NCI-H1417 treated with DMSO at 0.1 percent for 48 hours (cell line): ENCODE data around the gene PLD6.
"Not testable (repeated sequence)": the region's sequence is repeated elsewhere in the genome, so short reads cannot be mapped to it uniquely, and the experiment has no call there.

ENCODE experiments used
- DNase-seq: peaks from one replicate; lab custom pipeline; 2025; lab: John Stamatoyannopoulos, UW

PLD6 gene

DNA sequence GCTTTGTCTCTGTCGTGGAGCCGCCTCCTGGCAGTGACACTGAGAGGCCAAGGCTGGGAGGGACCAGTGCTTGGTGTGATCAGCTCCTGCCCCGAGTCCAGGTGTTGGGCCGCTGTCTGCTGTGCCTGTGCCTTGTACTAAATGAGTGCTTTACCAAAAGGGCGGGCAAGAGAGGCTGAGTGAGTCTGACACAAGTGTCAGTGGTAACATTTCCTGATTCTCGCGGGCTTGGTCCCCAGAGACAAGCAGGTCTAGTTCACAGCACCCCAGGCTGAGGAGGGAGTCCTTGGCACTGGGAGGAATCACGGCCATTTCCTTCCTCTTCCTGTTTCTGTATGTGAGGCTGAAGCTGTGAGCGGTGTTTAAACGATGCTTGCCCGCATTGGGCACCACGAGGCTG is 30.2 kb downstream of the PLD6 start:
- DNase-seq = no peak

DNA sequence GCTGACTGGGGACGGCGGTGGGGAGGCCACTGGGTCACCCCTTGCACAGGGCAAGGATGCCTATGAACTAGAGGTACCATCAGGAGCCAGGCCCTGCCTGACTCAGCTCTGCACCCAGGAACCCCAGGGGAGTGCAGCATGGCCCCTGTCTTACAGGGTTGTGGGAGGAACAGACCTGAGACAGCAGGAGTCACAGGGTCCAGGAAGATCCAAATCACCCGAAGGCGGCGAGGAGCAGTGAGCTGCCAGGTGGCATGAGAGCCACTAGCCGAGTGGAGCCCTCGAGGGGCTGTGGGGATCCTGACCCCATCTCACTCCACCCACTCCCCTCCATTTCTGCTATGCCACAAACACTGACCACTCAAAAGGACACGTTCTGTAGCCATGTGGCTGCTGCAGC is 30.8 kb downstream of the PLD6 start:
- no peak for DNase-seq

DNA sequence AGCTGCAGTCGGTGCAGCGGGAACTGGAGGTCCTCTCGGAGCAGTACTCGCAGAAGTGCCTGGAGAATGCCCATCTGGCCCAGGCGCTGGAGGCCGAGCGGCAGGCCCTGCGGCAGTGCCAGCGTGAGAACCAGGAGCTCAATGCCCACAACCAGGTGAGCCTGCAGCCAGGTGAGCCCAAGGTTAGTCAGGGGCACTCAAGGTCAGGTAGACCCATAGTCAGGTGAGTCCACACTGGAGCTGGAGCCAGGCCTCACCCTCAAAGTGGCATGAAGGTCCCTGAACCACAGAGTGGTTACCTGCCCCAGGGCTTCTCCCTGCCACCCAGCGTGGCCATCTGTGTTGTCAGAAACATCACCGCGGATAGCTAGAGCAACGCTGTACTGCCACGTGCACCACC is 32.2 kb downstream of the PLD6 start:
- DNase-seq = no peak

DNA sequence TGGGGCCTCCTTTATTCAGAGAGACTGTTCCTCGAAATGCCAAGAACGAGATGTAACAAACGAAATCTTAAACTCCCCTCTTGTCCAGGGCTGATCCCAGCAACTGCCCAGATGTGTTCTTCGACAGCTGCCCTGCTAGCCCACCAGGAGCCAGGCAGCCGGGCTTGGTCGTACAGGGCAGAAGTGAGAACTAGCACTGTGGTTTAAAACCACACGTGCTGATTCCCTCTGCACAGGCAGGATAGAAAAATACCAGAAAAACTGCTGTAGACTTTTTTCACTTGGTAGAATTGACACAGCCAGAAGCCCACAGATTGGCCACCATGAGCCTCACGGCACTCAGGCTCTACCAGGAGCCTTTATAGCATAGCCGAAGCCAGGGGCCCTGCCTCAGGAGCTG is 33.1 kb downstream of the PLD6 start:
- no peak for DNase-seq

DNA sequence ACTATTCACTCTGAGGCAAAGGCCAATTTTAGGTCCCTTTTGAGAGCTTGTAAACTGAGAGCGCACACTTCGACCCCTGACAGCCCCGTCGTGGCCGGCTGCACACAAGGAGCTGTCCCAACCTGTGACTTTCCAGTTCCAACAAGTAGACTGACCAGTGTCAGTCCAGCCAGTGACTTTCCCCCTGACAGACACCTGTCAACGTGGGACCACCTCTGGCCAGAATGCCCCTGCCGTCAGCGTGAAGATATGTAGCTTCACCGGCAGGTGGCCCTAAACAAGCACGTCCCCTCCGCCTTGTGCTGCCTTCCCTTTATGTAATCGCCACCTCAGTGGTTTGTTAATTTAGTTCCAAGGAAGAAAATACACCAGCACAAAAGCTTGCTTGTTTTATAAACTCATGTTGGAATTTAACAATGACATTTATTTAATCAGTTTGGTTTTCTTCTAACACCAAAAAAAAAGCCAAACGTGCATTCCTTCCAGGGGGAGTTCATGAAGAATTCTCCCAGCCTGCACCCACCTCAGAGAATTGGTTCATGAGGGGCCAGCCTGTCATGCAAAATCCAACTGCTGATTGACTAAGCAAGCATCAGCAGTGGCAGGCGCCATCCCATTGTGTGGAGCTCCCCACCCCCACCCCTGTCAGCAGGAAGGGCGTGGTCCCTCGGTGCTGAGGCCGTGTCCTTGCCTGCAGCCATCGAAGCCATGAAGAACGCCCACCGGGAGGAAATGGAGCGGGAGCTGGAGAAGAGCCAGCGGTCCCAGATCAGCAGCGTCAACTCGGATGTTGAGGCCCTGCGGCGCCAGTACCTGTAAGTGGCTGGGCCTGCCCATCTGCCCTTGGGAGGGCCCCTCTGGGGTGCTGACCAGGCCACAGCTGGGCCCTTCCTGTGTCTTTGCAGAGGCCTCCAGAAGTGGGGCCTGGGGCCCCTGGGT is 33.9 kb downstream of the PLD6 start:
- DNase-seq = no peak

DNA sequence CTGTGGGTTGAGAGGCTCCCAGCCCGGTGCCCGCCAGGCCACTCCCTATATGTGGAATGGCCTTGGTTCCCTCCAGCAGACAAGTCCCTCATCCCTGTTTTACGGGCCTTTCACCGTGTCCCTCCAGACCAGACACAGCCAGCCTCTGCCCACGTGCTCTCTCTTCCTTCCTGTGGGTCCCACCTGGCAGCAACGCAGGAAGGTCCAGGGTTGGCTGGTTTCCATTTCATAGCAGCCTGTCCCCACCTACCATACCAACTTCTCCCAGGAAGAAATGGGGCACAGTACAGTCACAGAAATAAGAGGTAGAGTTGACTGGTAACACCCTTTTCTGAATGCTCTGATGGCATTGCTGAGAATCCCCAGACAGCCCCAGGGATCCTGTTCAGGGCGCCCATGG is 34.9 kb downstream of the PLD6 start:
- no peak for DNase-seq

DNA sequence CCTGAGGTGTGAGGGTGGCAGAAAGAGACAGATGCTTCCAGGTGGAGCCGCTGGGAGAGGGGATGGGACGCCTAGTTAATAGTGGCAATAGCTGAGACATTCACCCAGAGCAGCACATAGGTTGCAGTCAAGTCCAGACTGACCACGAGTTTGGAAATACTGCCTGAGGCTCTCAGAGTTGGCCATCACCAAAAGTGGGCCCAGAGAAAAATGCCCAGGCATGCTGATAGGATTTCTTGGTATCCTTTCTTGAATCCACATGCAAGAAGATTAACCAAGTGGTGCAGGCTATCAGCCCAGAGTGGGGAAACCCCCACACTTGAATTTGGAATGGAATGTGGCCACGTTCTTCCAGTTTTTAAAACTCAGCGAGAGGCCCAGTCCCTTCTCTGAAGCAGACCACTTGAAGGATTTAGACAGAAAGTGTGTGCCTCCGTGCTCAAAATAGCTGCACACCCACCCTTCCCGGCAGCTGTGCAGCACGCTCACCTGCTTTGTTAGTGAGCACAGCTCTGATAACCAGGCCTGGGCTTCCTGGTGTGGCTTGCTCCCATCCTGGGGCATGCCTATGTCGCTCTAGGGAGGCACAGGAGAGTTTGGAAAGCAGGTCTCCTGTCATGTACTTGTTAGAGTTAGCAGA is 35.7 kb downstream of the PLD6 start:
- no peak for DNase-seq

DNA sequence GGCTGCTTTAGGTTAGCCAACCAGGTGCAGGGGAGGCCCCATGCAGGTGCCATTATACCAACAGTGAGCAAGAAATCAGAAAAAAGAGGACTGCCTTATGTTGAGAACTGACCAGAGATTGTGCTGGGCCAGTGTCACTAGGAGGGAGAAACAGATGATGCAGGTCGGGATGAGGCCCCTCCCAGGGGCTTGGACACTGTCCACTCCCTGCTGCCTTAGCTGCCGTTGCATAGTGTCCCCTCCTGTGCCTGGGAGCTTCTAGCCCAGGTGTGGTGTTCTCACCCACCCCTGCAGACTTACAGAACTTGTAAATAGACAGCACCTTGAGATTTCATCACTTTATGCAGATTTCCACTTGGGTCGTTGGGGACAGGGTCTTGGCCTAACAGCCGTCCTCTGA is 36.7 kb downstream of the PLD6 start:
- no peak for DNase-seq

DNA sequence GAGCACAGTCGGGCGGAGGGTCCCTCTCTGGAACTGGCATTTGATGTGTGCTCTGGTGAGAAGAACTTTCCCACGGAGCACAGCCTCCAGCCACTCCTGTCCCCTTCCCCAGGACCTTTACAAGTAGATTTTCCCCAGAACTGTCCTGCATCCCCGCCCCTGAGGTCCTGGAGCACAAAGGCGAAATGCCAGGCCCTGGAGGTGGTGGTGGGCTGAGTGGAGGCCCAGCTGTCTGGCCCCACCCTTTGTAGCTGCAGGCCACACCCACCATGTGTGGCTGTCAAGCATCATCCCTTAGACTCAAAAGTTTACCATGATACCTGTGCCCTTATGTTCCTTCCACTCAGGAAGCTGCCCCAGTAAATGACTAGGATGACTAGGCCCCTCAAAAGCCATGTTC is 37.7 kb downstream of the PLD6 start:
- DNase-seq = no peak

DNA sequence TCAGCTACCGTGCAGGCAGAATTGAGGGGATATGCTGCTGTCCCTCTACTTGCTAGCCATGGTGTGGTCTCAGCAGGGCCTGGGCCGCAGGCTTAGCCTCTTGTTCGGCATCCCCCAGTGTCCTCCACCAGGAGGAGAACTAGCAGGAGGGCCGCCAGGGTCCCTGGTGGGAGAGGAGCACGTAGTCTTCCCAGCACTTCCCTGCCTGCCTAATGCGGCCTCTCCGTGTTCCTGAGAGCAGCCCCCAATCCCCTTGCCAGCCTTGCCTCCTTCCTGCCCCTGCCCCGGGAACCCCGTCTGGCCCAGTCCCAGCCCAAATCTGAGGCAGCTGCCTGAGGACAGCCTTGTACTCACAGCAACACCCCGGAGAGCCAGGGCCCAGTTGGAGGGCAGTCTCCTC is 38.1 kb downstream of the PLD6 start:
- no peak for DNase-seq

DNA sequence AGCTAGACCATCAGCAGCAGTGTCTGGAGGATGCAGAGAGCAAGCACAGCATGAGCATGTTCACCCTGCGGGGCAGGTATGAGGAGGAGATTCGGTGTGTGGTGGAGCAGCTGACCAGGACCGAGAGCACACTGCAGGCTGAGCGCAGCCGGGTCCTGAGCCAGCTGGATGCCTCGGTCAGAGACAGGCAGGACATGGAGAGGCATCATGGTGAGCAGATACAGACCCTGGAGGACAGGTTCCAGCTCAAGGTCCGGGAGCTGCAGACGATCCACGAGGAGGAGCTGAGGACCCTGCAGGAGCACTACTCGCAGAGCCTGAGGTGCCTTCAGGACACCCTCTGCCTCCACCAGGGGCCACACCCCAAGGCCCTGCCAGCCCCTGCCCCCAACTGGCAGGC is 38.8 kb downstream of the PLD6 start:
- no peak for DNase-seq

DNA sequence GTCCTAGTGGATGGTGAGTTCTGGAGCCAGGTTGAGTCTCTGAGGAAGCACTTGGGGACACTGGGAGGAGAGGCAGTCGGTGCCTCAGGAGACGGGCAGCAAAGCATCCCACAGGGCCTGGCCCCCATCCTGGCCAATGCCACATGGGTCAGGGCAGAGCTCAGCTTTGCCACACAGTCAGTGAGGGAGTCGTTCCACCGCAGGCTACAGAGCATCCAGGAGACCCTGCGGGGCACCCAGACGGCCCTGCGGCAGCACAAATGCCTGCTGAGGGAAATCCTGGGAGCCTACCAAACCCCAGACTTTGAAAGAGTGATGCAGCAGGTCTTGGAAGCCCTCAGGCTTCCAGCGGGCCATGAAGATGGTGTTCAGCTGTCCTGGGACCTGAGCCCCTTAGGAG is 39.7 kb downstream of the PLD6 start:
- no peak for DNase-seq

DNA sequence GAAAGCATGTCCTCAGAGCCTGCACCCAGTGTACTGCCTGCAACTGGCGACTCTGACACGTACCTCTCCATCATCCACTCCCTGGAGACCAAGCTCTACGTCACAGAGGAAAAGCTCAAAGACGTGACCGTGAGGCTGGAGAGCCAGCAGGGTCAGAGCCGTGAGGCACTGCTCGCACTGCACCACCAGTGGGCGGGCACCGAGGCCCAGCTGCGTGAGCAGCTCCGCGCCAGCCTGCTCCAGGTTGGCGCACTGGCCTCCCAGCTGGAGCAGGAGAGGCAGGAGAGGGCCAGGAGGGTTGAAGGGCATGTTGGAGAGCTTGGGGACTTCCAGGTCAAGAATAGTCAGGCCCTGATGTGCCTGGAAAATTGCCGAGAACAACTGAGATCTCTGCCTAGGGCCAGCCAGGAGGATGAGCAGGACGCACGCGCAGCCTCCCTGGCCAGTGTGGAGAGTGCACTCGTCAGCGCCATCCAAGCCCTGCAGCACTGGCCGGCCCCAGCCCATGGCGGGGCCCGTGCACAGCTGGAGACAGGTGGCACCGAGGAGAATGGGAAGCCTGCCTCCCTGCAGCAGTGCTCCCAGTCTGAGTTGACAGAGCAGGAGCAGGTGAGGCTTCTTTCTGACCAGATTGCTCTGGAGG is 40.3 kb downstream of the PLD6 start:
- DNase-seq = no peak

DNA sequence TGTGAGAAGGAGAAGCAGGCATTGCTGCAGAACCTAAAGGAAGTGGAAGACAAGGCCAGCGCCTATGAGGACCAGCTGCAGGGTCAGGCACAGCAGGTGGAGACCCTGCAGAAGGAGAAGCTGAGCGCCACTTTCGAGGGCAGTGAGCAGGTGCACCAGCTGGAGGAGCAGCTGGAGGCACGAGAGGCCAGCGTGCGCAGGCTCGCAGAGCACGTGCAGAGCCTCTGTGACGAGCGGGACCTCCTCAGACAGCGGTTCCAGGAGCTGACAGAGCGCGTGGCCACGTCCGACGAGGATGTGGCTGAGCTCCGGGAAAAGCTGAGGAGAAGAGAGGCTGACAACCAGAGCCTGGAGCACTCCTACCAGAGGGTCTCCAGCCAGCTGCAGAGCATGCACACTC is 41.5 kb downstream of the PLD6 start:
- DNase-seq = no peak

DNA sequence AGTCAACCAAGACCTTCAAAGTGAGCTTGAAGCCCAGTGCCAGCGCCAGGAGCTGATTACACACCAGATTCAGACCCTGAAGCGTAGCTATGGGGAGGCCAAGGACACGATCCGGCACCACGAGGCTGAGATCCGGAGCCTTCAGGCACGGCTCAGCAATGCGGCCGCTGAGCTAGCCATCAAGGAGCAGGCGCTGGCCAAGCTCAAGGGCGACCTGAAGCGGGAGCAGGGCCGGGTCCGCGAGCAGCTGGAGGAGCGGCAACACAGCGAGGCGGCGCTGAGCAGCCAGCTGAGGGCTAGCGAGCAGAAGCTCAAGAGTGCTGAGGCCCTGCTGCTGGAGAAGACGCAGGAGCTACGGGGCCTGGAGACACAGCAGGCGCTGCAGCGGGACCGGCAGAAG is 42.0 kb downstream of the PLD6 start:
- no peak for DNase-seq

DNA sequence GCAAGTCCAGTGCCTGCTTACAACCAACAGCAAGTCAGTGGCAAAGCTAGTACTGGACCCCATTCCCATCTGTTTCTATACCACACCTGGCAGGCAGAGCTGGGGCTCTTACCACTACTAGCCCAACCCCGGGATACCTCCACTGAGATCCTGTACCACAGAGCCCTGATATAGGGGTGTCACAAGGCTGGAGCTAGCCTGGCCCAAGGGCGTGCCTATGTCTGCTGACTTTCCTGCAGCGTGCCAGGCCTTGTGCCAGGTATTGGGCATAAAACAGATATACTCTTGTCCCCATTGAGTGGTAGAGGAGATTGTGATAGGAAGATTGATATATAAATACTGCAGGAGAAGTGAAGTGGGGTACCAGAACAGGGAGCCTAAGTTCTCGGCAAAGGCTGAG is 44.4 kb downstream of the PLD6 start:
- DNase-seq = no peak

DNA sequence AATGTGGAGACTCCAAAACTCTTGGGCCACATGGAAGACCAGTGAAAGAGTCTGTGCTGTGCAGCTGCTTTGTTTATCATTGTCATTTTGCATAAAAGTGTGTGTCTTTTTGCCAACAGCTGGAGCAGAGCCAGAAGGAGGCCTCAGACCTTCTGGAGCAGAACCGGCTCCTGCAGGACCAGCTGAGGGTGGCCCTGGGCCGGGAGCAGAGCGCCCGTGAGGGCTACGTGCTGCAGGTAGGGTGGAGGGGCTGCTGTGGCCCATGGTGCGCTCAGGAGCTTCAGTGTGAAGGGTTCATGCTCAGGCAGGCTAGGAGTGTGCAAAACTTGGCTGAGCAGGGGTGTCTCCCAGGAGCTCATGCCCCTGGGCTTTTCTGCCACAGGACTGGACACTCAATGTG is 45.0 kb downstream of the PLD6 start:
- DNase-seq = no peak

DNA sequence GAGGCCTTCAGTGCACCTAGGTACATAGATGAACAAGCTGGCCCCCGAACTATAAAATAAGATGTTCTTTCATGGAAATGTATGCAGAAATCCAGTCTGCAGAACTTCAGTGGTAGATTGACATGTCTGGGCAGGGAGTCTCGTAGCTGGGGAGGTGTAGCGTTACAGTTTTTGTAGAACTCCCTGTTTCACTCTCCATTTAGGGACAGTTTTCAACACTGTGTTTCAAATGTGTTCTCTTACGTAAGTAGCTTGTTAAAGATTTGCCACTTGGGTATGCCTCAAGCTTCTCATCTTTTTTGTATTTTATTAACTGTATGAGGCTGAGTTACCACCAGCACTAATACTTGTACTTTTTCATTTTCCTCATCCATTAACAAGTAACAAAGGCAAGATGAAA is 46.6 kb downstream of the PLD6 start:
- DNase-seq = no peak

DNA sequence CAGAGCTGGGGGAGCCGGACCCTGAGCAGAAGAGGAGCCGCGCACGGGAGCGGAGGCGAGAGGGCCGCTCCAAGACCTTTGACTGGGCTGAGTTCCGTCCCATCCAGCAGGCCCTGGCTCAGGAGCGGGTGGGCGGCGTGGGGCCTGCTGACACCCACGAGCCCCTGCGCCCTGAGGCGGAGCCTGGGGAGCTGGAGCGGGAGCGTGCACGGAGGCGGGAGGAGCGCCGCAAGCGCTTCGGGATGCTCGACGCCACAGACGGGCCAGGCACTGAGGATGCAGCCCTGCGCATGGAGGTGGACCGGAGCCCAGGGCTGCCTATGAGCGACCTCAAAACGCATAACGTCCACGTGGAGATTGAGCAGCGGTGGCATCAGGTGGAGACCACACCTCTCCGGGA is 47.6 kb downstream of the PLD6 start:
- DNase-seq = not testable (repeated sequence)

DNA sequence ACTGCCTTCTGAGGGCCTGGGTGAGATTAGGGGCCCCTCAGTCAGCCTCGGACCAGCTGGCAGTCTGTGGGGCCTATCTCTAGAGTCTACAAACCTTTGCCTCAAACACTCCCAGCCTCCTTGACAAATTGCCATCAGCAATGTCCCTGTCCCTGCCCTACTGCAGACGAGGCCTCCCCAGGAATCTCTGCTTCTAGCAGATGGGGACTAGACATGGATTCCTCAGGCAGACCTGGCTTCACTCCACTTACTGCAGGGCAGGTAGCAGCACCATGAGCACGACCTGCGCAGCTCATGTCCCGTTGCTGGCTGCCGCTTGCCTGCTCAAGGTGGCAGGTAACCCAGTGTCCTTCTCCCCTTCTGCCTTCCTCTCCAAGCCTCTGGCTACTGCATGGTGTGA is 49.1 kb downstream of the PLD6 start:
- no peak for DNase-seq

DNA sequence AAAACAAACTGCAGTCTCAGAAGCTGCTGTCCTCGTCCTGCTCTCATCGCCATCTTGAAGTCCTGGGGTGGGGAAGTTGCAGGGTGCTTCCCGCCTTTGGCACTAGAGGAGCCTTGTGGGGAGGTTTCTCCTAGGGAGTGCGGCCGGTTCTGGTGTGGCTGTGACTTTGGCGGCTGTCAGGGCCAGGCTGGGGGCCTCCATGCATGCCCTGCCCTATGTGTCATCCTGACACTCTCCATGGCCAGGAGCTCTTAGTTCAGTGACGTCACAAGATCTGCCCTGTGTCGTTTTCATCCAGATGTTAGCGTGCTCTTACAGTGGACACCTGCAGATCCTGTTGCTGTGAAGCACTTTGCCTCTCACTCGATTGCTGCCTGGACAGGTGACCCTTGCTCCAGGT is 49.6 kb downstream of the PLD6 start:
- no peak for DNase-seq

DNA sequence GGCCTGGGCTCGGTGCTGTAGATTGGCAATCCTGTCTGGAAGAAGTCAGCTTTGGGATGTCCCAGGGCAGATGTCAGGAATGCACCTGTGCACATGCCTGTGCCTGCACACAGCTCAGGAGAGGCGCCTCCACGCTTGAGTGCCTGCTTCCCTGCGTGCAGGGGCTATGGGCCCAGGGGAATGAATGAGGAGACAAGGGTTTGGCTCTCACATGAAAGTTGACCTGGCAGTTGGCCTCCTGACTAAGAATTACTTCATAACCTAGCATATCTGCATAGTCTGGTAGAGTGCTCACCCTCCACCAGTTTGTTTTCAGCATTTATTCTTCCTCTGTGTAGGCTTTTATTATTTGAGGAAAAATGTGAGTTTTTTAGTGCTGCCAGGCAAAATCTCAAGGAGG is 50.0 kb downstream of the PLD6 start:
- no peak for DNase-seq

DNA sequence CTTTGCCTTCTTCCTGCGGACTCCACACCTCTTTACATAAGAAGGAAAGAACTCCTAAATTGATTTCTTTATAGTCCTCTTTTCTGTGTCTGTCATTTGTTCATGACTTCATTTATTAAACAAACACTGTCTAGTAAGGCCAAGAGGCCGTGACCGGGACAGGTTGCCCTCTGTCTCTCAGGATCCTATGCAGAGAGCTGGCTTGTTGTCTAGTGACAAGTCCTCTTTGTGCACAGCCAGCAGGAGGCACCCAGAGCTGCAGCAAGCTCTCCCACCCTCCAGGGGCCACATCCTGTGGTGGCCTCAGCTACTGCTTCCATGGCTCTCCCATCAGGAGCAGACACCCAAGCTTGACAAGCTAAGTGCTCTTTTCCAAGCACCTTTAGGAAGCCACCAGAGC is 50.6 kb downstream of the PLD6 start:
- no peak for DNase-seq
